ENCODE results near the gene CNTNAP2.

Gene CNTNAP2

GRCh38 chr7:147376192-147376591 is 1259.6 kb downstream of the CNTNAP2 start:
- DNase-seq (ENCODE audit: low read depth, low spot score): no peak

- DNase-seq (ENCODE audit: low read depth, low spot score): no peak
Measured at GRCh38 chr7:147380926-147381325, 1264.3 kb downstream of the CNTNAP2 start.

- DNase-seq (ENCODE audit: low read depth, low spot score): no peak
Measured at GRCh38 chr7:147394329-147394728, 1277.7 kb downstream of the CNTNAP2 start.

GRCh38 chr7:147400221-147400689 is 1283.7 kb downstream of the CNTNAP2 start:
- DNase-seq (ENCODE audit: low read depth, low spot score): no peak

- DNase-seq (ENCODE audit: low read depth, low spot score): no peak
Measured at GRCh38 chr7:147400925-147401324, 1284.3 kb downstream of the CNTNAP2 start.

GRCh38 chr7:147405621-147406020 is 1289.0 kb downstream of the CNTNAP2 start:
- DNase-seq (ENCODE audit: low read depth, low spot score): no peak

- DNase-seq (ENCODE audit: low read depth, low spot score): no peak
Measured at GRCh38 chr7:147406521-147407135, 1290.0 kb downstream of the CNTNAP2 start.

- DNase-seq (ENCODE audit: low read depth, low spot score): no peak
Measured at GRCh38 chr7:147411096-147411495, 1294.5 kb downstream of the CNTNAP2 start.

- DNase-seq (ENCODE audit: low read depth, low spot score): no peak
Measured at GRCh38 chr7:147412109-147412508, 1295.5 kb downstream of the CNTNAP2 start.

- DNase-seq (ENCODE audit: low read depth, low spot score): no peak
Measured at GRCh38 chr7:147412782-147413556, 1296.4 kb downstream of the CNTNAP2 start.

GRCh38 chr7:147413557-147413870 is 1296.9 kb downstream of the CNTNAP2 start:
- DNase-seq (ENCODE audit: low read depth, low spot score): no peak

- DNase-seq (ENCODE audit: low read depth, low spot score): no peak
Measured at GRCh38 chr7:147415991-147416390, 1299.4 kb downstream of the CNTNAP2 start.

GRCh38 chr7:147418966-147419365 is 1302.4 kb downstream of the CNTNAP2 start:
- no peak for DNase-seq (ENCODE audit: low read depth, low spot score)

GRCh38 chr7:147423875-147424274 is 1307.3 kb downstream of the CNTNAP2 start:
- no peak for DNase-seq (ENCODE audit: low read depth, low spot score)

GRCh38 chr7:147428075-147428474 is 1311.5 kb downstream of the CNTNAP2 start:
- no peak for DNase-seq (ENCODE audit: low read depth, low spot score)

- DNase-seq (ENCODE audit: low read depth, low spot score): no peak
Measured at GRCh38 chr7:147429961-147430360, 1313.4 kb downstream of the CNTNAP2 start.

GRCh38 chr7:147432079-147432478 is 1315.5 kb downstream of the CNTNAP2 start:
- DNase-seq (ENCODE audit: low read depth, low spot score): no peak

- DNase-seq (ENCODE audit: low read depth, low spot score): no peak
Measured at GRCh38 chr7:147432576-147432975, 1316.0 kb downstream of the CNTNAP2 start.

GRCh38 chr7:147436718-147437117 is 1320.1 kb downstream of the CNTNAP2 start:
- DNase-seq (ENCODE audit: low read depth, low spot score): no peak

GRCh38 chr7:147438216-147438615 is 1321.6 kb downstream of the CNTNAP2 start:
- DNase-seq (ENCODE audit: low read depth, low spot score): no peak

GRCh38 chr7:147443942-147444341 is 1327.3 kb downstream of the CNTNAP2 start:
- DNase-seq (ENCODE audit: low read depth, low spot score): no peak

- no peak for DNase-seq (ENCODE audit: low read depth, low spot score)
Measured at GRCh38 chr7:147452816-147453215, 1336.2 kb downstream of the CNTNAP2 start.

- DNase-seq (ENCODE audit: low read depth, low spot score): no peak
Measured at GRCh38 chr7:147465223-147465622, 1348.6 kb downstream of the CNTNAP2 start.

Measured in activated CD4-positive, CD25-positive, alpha-beta regulatory T cell treated with anti-CD3 and anti-CD28 coated beads, Interleukin-2, amount 50 U/mL, for 16 hours (primary cell).